Peyer's patch (tissue), 4 donors: ENCODE results near the gene BTNL9. TPM values are rescaled to one million over a fixed set of nuclear protein-coding genes. Genes with fewer than 3 reads are reported as not detected.
"Not testable (repeated sequence)": the region's sequence is repeated elsewhere in the genome, so short reads cannot be mapped to it uniquely, and the experiment has no call there.

Experiments
- DNase-seq, 3 donors: peaks; one replicate each; pipeline ENCODE4 v3.0.0-alpha.2; 2017 to 2019
- H3K27ac ChIP-seq, 4 donors: fragments of 200-600 bp; sonication (generic); one replicate each; pipeline ENCODE4 v1.5.1; 2016 to 2019
- H3K27me3 ChIP-seq, 2 donors: fragments of 200-600 bp; sonication (generic); one replicate each; pipeline ENCODE4 v1.5.1; 2019
- H3K36me3 ChIP-seq, 3 donors: fragments of 200-600 bp; sonication (generic); one replicate each; pipeline ENCODE4 v1.5.1; 2016 to 2019
- H3K4me1 ChIP-seq, 4 donors: fragments of 200-600 bp; sonication (generic); one replicate each; pipeline ENCODE4 v1.5.1; 2016 to 2019
- H3K4me3 ChIP-seq, 4 donors: fragments of 200-600 bp; sonication (generic); 1 replicate in 3 of 4; 2 replicates in 1 of 4; pipeline ENCODE4 v1.5.1; 2016 to 2019; ENCODE audit warnings: mild to moderate bottlenecking in 1 of 4
- H3K9me3 ChIP-seq, 4 donors: fragments of 200-600 bp; sonication (generic); one replicate each; pipeline ENCODE4 v1.5.1; 2016 to 2019; ENCODE audit warnings: mild to moderate bottlenecking in 1 of 4
- CTCF ChIP-seq, 6 experiments: fragments of 450-650 bp in 4 of 6; fragments of 200-600 bp in 2 of 6; sonication (generic) in 1 of 6; IDR thresholded peaks; one replicate each; pipeline ENCODE4 v1.5.1; 2017 to 2019; ENCODE audit warnings: antibody characterized with exemption in 6 of 6, mild to moderate bottlenecking in 3 of 6, moderate library complexity in 1 of 6
- POLR2A ChIP-seq, 2 donors: fragments of 450-650 bp; IDR thresholded peaks; one replicate each; pipeline ENCODE4 v1.5.1; 2017; ENCODE audit warnings: antibody characterized with exemption in 2 of 2, mild to moderate bottlenecking in 2 of 2, moderate library complexity in 2 of 2
- total RNA-seq, 4 donors: library from RNA; depleted of rRNA; stranded (reverse); fragments of >200 nt; gene quantifications; one replicate each; pipeline ENCODE4 v1.1.0, GENCODE V29; 2016

Gene BTNL9
- 10 to 100 TPM in 1 of 4 donors, 1 to 10 TPM in 3; 5.3 to 48.7 (median 8.7) TPM for total RNA-seq

GRCh38 chr5:181039931-181040630 is at the start of gene BTNL9:
Gene BTNL9, plus strand, starts transcription at chr5:181040266. Its CDS starts 5,224 bp downstream, at chr5:181045490.
- Histone ChIP-seq H3K27ac (peak within 1 kb of the TSS in 1 of 4 donors; percentile 11), H3K27me3 (no peaks in the 10 kb centered on the region), H3K4me3 (no peak within 1 kb of the TSS), H3K36me3 (no peaks in the 10 kb centered on the region), H3K9me3 (no peaks in the 10 kb centered on the region), H3K4me1 (no peaks in the 10 kb centered on the region)
- TF ChIP-seq CTCF (IDR thresholded peaks at IDR 0.05): no peak
- no peak for TF ChIP-seq POLR2A (IDR thresholded peaks at IDR 0.05)
- no peak for DNase-seq

- Histone ChIP-seq H3K27me3 (no peaks in the 10 kb centered on the region), H3K36me3 (no peaks in the 10 kb centered on the region), H3K4me1 (no peaks in the 10 kb centered on the region), H3K9me3 (no peaks in the 10 kb centered on the region), H3K27ac (peak overlapping the region in 3 of 4 donors; percentile 79 to 88 (median 81)), H3K4me3 (peak overlapping the region in 3 of 4 donors; percentile 36 to 55 (median 51))
- DNase-seq: peak in 2 of 3 donors; percentile 55 to 64
- TF ChIP-seq CTCF (IDR thresholded peaks at IDR 0.05) (no peak), POLR2A (IDR thresholded peaks at IDR 0.05) (peak; percentile 7 to 24)
Measured at GRCh38 chr5:180990882-180991242, 49.2 kb upstream of the BTNL9 start.

GRCh38 chr5:181001947-181002346 is 38.1 kb upstream of the BTNL9 start:
- Histone ChIP-seq H3K27ac (no peak overlapping the region), H3K36me3 (no peaks in the 10 kb centered on the region), H3K4me3 (no peak overlapping the region), H3K27me3 (no peaks in the 10 kb centered on the region), H3K4me1 (no peaks in the 10 kb centered on the region), H3K9me3 (no peaks in the 10 kb centered on the region)
- DNase-seq: no peak
- TF ChIP-seq CTCF (IDR thresholded peaks at IDR 0.05) (no peak), POLR2A (IDR thresholded peaks at IDR 0.05) (no peak)

- DNase-seq: peak in 1 of 3 donors; percentile 49
- no peaks in the 10 kb centered on the region for H3K27me3 ChIP-seq
- no peak overlapping the region for H3K27ac ChIP-seq
- H3K36me3 ChIP-seq: no peaks in the 10 kb centered on the region
- no peaks in the 10 kb centered on the region for H3K9me3 ChIP-seq
- H3K4me3 ChIP-seq: no peak overlapping the region
- TF ChIP-seq POLR2A (IDR thresholded peaks at IDR 0.05) (no peak), CTCF (IDR thresholded peaks at IDR 0.05) (no peak)
- H3K4me1 ChIP-seq: no peaks in the 10 kb centered on the region
Measured at GRCh38 chr5:181005791-181006190, 34.3 kb upstream of the BTNL9 start.

- Histone ChIP-seq H3K27ac (no peak overlapping the region), H3K36me3 (no peaks in the 10 kb centered on the region), H3K4me3 (no peak overlapping the region), H3K4me1 (no peaks in the 10 kb centered on the region), H3K27me3 (no peaks in the 10 kb centered on the region), H3K9me3 (no peaks in the 10 kb centered on the region)
- TF ChIP-seq CTCF (IDR thresholded peaks at IDR 0.05) (no peak), POLR2A (IDR thresholded peaks at IDR 0.05) (no peak)
- DNase-seq: no peak
Measured at GRCh38 chr5:181008136-181008535, 31.9 kb upstream of the BTNL9 start.

- H3K27me3 ChIP-seq, DNase-seq, H3K36me3 ChIP-seq, H3K4me3 ChIP-seq, H3K4me1 ChIP-seq, H3K27ac ChIP-seq, H3K9me3 ChIP-seq: not testable (repeated sequence)
Measured at GRCh38 chr5:181010018-181010417, 30.0 kb upstream of the BTNL9 start.

- H3K9me3 ChIP-seq, H3K27ac ChIP-seq, H3K27me3 ChIP-seq, H3K36me3 ChIP-seq, DNase-seq, H3K4me3 ChIP-seq, H3K4me1 ChIP-seq: not testable (repeated sequence)
Measured at GRCh38 chr5:181014654-181015053, 25.4 kb upstream of the BTNL9 start.

GRCh38 chr5:181017448-181017847 is 22.6 kb upstream of the BTNL9 start:
- H3K27ac ChIP-seq, H3K36me3 ChIP-seq, H3K4me1 ChIP-seq, H3K4me3 ChIP-seq, H3K9me3 ChIP-seq, DNase-seq, H3K27me3 ChIP-seq: not testable (repeated sequence)
